ENCODE measurements around the gene C2.
A peak's percentile ranks its signal among the peaks of the same experiment; 100 is the strongest.

C2 gene

GRCh38 chr6:31927242-31927862 lies at the start of gene C2:
C2 (plus strand) TSS chr6:31927717; CDS start chr6:31927753, 36 bp downstream.
- FAIRE-seq (no peak), DNase-seq (ENCODE audit: insufficient read length, low spot score) (no peak)

DNA sequence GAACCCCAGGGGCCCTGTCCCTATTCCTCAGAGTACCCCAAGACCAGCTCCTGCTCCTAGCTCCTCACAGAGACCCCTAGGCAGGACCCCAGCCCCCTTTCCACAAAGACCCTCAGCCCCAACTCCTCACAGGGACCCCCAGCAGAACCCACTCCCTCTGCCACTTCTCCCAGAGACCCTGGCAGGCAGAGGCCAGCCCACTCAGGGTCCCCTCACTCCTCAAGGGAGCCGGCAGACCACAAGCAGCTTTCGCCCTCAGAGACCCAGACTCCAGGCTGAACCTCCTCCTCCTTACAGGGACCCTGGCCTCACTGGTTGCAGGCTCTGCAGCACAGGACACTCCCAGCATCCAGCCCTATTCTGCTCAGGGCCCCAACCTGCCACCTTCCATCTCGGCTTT lies 49.3 kb upstream of the C2 start:
- FAIRE-seq: no peak
- no peak for DNase-seq (ENCODE audit: insufficient read length, low spot score)

GRCh38 chr6:31878726-31879125 lies 48.8 kb upstream of the C2 start, which contains the start of gene SLC44A4:
SLC44A4 (minus strand) TSS chr6:31878997; CDS start chr6:31878980, 17 bp downstream.
- FAIRE-seq: no peak
- DNase-seq (ENCODE audit: insufficient read length, low spot score): no peak

GRCh38 chr6:31879143-31879542 lies 48.4 kb upstream of the C2 start:
- no peak for DNase-seq (ENCODE audit: insufficient read length, low spot score)
- FAIRE-seq: no peak

DNA sequence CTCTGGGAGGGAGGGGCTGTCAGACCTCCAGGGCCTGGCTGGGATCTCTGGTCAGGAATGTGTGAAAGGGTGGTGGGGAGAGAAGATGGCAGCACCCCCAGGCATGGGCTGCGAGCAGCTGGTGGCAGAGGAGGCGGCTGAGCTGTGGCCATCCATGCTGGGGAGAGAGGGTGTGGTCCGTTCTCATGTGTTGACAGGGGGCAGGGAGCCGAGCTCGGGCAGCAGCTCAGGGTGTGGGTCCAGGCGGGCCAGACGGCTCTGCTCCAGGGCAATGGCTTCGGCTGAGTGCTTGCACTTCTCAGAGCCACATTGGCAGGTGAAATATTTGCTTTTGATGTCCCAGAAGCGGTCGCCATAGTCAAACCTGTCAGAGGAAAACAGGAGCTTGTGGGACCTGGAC lies 47.6 kb upstream of the C2 start:
- FAIRE-seq (no peak), DNase-seq (ENCODE audit: insufficient read length, low spot score) (no peak)

- DNase-seq (ENCODE audit: insufficient read length, low spot score) (no peak), FAIRE-seq (no peak)
Measured at GRCh38 chr6:31880616-31881015, 46.9 kb upstream of the C2 start.

DNA sequence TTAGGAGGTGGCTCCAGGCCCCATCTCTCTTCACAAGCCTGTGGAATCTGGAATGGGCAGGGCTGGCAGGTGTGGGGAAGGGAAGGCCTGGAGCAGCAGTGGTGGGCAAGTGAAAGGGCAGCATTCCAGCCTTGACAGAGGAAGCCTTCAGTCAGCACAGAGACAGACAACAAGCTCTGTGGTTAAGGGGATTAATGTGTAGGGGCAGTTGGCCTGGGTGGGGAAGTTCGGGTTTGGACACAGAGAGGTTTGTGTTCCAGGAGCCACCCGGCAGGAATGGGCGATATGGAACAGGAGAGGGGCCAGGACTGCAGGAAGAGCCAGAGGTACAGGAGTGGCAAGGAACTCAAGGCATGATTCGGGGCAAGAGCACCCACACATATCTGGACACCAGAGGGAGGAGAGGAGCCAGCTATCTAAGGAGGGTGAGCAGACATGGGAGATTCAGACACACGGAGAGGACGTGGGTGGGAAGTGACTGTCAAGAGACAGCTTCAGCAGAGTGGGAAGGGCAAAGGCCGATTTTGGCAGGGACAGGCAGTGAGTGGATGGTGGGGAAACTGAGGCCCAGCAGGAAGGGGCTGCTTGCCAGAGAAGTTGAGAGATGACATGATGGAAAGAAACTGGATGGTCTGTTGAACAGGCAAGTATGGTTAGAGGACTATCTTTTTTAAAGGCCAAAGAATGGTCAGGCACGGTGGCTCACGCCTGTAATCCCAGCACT lies 46.2 kb upstream of the C2 start:
- no peak for FAIRE-seq

DNA sequence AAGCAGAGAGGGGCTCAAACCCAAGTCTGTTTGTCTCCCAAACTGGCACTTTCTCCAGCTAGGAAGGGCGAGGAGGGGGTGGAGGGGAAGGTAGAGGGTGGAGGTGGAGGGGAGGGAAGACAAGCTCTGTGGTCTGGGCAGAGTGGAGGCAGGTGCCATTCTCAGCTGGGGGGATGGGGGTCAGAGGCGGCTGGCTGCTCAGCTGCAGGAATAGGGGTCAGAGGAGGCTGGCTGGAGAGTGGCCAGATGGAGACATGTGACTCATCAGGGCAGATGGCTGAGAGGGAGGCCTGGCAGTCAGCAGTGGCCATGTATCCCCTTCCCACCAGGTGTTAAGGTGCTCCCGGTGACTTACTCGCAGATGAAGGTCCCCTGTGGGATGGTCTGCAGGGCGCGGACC lies 45.2 kb upstream of the C2 start:
- DNase-seq (ENCODE audit: insufficient read length, low spot score): no peak
- no peak for FAIRE-seq

More for the DNA sequence above, 46.2 kb upstream of the C2 start:
- no peak for DNase-seq (ENCODE audit: insufficient read length, low spot score)

DNA sequence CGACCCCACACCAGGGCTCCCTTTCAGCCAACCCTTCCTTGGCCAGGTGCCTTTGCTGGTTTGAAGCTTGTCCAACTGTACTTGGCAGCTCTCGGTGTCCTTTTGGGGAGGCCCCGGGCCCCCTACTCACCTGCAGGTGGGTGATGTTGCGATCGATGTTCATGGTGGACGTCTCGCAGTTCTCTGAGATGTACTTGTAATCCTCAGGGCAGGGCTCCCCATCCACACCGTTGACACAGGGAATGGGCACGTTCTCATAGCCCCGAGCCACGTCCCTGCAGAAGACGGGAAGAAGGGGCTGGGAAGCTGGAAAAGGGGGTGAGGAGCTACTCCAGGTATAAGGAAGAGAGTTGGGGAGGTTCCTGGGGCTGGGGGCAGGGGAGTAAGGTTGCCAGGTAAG lies 43.8 kb upstream of the C2 start:
- FAIRE-seq (no peak), DNase-seq (ENCODE audit: insufficient read length, low spot score) (no peak)

DNA sequence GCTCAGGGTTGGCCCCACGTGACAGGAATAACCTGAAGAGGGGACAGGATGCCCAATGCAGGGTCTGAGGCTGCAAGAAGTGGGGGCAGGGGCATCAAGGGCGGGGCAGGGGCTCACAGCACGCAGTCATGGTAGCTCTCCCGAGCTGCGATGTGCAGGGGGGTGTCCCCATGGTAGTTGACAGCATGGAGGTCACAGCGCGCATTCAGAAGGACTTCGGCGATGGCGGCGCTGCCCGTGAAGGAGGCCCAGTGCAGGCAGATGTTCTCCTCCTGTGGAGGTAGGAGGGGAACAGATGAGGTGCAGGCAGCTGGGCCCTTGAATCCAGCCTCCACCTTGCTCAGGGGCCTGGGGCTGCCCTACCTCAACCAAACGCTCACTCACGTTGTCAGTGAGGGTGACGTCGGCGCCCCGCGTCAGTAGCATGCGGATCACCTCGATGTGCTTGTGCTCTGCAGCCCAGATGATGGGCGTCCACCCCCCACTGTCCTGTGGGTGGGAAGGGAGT lies 42.9 kb upstream of the C2 start:
- FAIRE-seq (no peak), DNase-seq (ENCODE audit: insufficient read length, low spot score) (no peak)

DNA sequence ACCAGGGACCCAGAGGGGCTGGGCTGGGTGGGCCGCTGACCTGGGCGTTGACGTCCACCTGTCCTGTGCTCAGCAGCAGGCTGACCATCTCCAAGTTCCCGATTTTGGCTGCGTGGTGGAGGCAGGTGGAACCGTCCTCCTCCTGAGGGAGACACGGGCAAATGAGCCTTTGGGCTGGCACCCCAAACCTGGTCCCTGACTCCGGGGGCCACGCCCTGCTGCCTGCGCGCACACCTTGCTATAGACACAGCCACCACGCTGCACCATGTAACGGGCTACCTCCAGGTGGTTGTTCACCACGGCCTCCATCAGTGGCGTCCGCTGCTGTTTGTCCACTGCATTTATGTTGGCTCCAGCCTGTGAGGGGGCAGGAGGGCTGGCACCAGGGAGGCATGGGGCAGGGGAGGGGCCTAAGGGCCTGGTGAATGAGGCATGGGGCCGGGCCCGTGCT lies 41.0 kb upstream of the C2 start:
- no peak for FAIRE-seq

GRCh38 chr6:31887173-31888007 lies 40.1 kb upstream of the C2 start:
- DNase-seq (ENCODE audit: insufficient read length, low spot score) (no peak), FAIRE-seq (no peak)

More for the DNA sequence above, 41.0 kb upstream of the C2 start:
- no peak for DNase-seq (ENCODE audit: insufficient read length, low spot score)

DNA sequence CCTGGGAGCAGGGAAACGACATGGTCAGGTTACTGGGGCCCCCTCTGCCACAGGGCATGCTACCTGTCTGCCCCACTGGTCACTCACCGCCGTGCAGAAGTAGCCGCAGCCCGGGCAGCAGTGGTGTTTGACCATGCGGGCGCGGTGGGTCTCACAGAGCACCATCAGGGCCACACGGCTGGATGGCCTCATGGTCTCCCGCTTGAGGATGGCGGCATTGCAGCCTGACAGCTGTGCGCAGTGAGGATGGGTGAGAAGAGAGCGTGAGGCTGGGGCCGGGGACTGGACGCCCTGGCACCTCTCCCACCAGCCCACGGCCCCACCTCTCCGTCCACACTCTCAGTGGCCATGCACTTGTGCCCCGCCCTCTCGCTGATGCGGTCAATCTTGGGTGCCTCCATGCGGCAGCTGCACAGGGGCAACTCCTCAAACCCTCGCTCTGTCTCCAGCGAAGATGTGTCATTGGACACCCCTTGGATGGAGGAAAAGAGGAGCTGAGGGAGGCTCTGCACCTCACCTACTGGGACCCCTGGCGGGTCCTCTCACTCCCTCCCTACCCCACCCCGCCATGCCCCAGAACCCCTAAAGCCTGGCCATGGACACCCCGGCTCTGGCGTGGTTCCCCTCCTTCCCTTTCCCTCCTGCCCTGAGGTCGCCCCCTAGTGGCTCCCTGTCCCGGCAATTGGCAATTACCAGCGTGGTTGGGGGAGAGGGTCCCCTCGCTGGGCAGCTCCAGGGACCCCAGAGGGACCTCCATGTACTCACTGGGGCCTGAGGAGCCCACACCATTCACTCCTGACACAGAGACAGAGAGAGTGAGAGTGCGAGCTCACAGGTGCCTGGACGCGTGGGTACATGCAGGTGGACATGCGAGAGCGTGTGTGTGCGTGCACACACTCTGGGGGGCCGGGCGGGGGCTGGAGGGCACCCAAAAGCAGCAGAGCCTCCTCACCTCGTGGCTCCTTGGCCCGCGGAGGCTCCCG lies 39.0 kb upstream of the C2 start:
- DNase-seq (ENCODE audit: insufficient read length, low spot score) (peak; percentile 67), FAIRE-seq (peak; percentile 35)

DNA sequence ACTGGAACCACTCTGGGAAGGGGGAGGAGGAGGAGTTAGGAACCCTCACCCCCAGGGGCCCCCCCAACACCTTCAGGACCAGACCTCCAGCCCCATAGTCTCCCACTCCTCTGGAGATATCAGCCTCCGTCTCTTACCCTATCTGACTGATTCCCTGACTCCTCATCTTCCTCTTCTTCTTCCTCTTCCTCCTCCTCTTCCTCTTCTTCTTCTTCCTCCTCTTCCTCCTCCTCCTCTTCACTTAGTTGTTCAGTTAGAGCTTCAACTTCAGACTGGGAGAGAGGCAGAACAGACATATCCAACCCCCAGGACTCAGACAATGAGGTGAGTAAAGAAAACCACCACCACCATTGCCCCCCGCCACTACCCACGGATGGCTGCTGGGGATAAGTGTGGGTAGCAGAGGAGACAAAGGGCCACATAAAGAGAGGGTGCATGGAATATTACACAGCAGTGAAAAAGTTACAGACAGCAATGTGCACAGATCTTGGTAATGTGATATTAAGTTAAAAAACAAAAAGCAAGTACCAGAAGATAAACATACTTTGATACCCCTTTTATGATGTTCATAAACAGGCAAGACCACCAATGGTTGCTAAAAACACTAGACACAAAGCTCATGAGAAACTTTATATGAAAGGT lies 38.1 kb upstream of the C2 start:
- DNase-seq (ENCODE audit: insufficient read length, low spot score) (no peak), FAIRE-seq (no peak)

DNA sequence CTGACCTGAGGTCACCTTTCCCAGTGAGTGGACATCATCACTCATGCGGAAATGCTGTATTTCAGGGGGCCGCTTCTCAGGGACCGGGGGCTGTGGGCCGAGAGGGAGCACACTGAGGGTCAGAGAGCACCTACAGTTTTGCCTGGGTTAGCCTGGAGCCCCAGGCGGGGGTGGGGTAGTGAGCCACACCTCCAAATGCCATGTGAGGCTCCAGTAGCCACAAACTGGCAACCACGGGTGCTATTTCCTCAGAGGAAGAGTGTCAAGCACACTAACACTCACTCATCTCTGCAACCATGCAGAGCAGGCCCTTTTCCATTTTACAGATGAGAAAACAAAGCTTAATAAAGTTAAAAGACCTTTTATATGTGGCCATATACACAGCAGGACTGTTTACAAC lies 34.7 kb upstream of the C2 start:
- FAIRE-seq: no peak
- DNase-seq (ENCODE audit: insufficient read length, low spot score): no peak

DNA sequence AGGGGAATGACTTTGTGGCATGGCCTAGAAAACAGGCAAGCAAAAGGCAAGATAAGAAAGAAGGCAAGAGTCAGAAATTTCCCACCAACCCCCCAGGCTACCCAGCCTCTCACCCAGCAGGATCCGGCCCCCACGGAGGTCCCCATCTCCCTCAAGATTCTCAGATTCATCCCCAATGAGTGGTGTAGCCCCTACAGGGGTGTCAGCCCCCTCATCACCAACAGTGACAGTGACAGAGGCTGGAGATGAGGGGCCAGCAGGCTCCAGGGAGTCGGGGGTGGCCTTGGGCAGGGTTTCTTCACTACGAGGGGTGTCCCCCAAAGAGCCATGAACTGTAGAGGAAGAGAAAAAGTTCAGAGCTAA lies 31.0 kb upstream of the C2 start:
- no peak for FAIRE-seq
- no peak for DNase-seq (ENCODE audit: insufficient read length, low spot score)

GRCh38 chr6:31896856-31897611 lies 30.5 kb upstream of the C2 start:
- FAIRE-seq: no peak
- DNase-seq (ENCODE audit: insufficient read length, low spot score): no peak

DNA sequence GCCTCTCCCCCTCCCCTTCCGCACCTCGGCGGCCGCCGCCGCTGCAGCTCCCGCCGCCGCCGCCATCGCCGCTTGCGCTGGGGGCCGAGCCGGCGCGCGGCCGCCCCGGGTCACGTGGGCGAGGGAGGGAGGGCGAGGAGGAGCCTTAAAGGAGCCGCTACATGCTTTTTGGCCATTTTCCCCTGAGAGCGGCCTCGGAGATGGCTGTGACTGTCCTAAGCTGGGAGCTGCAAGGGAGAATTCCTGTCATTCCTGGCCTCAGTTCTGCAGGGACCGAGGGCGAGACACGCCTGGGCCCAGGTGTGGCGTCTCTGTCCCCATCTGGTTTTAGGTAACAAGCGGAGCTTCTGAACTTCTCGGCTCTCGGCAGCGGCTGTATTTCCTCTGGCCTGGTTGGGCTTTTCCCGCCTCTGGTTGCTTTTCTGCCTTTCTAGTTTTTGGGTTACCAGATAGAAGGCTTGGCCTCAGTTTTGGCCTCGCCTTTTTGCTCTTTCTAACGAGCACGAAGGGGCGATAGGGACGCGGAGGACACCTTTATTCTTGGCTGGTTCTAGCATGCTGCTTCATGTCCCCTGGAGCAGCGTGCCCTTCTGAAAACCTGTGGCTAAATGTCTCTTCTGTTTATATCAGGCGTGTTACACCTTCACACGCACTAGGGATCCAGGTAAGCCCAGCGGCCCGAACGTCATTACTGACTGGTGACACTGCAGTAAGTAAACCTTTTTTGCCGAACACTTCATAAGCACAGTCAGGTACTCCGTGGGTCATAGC lies 29.7 kb upstream of the C2 start, which contains the start of gene EHMT2:
TSS of gene EHMT2 (minus strand) at position 87 of the 771 bp plus-strand sequence. CDS start at position 66, 21 bp downstream.
- FAIRE-seq (peak; percentile 86), DNase-seq (ENCODE audit: insufficient read length, low spot score) (peak; percentile 96)
